A549 (cell line): ENCODE results near the gene INO80. TPM values are rescaled to one million over a fixed set of nuclear protein-coding genes. Genes with fewer than 3 reads are reported as not detected.

ENCODE experiments used
- ATAC-seq, 2 experiments: fragments of 200-7000 bp in 1 of 2; fragments of >200 bp in 1 of 2; cut with Nextera tagmentation in 1 of 2; cut with Tn5 transposase in 1 of 2; 3 replicates each; pipeline versions ENCODE4 v1.8.0 to v1.9.1; 2018 to 2020; ENCODE audit warnings: mild to moderate bottlenecking in 1 of 2, moderate library complexity in 1 of 2
- CTCF ChIA-PET: fragments of 300-600 bp; sonication (Branson Sonifier 250); formaldehyde crosslinking; extraction: SDS; loops from one replicate; lab custom pipeline; 2021; ENCODE audit warnings: antibody characterized with exemption, inconsistent platforms; lab: Yijun Ruan, JAX
- POLR2A ChIA-PET: fragments of 350-600 bp; formaldehyde crosslinking; extraction: SDS; loops from one replicate; lab custom pipeline; 2021; ENCODE audit warnings: antibody characterized with exemption, inconsistent platforms; lab: Yijun Ruan, JAX
- DNase-seq, 2 experiments: peaks; one replicate each; pipeline versions ENCODE4 v3.0.0 to v3.0.0-alpha.2; 2011 to 2016; ENCODE audit warnings: low read depth in 1 of 2, low spot score in 1 of 2
- FAIRE-seq: peaks from 2 replicates; lab custom pipeline; 2011; peaks lifted over from hg19 to GRCh38; lab: Jason Lieb, UNC
- H3K27ac ChIP-seq, 2 experiments: fragments of >200 bp; sonication (Bioruptor Twin); formaldehyde crosslinking; 3 replicates each; pipeline ENCODE4 v1.5.1; 2016 to 2017
- H3K4me1 ChIP-seq: fragments of >200 bp; sonication (Bioruptor Twin); formaldehyde crosslinking; 3 replicates; pipeline ENCODE4 v1.6.1; 2016
- H3K4me2 ChIP-seq: fragments of >200 bp; sonication (Bioruptor Twin); formaldehyde crosslinking; 3 replicates; pipeline ENCODE4 v1.6.1; 2016
- H3K4me3 ChIP-seq: fragments of >200 bp; sonication (Bioruptor Twin); formaldehyde crosslinking; 3 replicates; pipeline ENCODE4 v1.5.1; 2016
- H3K9me3 ChIP-seq: fragments of >200 bp; sonication (Bioruptor Twin); formaldehyde crosslinking; 3 replicates; pipeline ENCODE4 v1.6.1; 2016
- CBX2 ChIP-seq: fragments of 200-600 bp; sonication (generic); IDR thresholded peaks from 2 replicates; pipeline ENCODE4 v1.6.1; 2016; ENCODE audit warnings: low read depth, mild to moderate bottlenecking, borderline replicate concordance
- CEBPB ChIP-seq, 2 experiments: fragments of >200 bp in 1 of 2; sonication (Bioruptor Twin) in 1 of 2; formaldehyde crosslinking in 1 of 2; IDR thresholded peaks; 2 replicates each; pipeline ENCODE4 v1.6.1; 2012 to 2016
- CHD2 ChIP-seq: fragments of 150-350 bp; IDR thresholded peaks from 2 replicates; pipeline ENCODE4 v1.6.1; 2014; ENCODE audit warnings: low read length; ENCODE audit not compliant: partially characterized antibody
- CHD4 ChIP-seq: fragments of 200-600 bp; sonication (generic); IDR thresholded peaks from 2 replicates; pipeline ENCODE4 v1.6.1; 2016; ENCODE audit warnings: antibody characterized with exemption, mild to moderate bottlenecking, borderline replicate concordance
- EHF ChIP-seq: fragments of 250-450 bp; sonication (Bioruptor Pico); IDR thresholded peaks from 2 replicates; pipeline ENCODE4 v1.5.0; 2020; ENCODE audit warnings: mild to moderate bottlenecking
- EHMT2 ChIP-seq: fragments of 200-600 bp; sonication (generic); IDR thresholded peaks from 2 replicates; pipeline ENCODE4 v1.6.1; 2016; ENCODE audit warnings: antibody characterized with exemption, low read depth, mild to moderate bottlenecking, moderate library complexity
- EP300 ChIP-seq, 2 experiments: fragments of >200 bp; sonication (Bioruptor Twin); formaldehyde crosslinking; IDR thresholded peaks; 2 replicates in 1 of 2; 3 replicates in 1 of 2; pipeline ENCODE4 v1.6.1; 2016 to 2017
- FOSL2 ChIP-seq, 2 experiments: fragments of 450-650 bp in 1 of 2; fragments of >200 bp in 1 of 2; sonication (Bioruptor Twin) in 1 of 2; formaldehyde crosslinking; IDR thresholded peaks; 2 replicates each; pipeline versions ENCODE4 v1.5.0 to v1.6.1; 2016 to 2020; ENCODE audit warnings: mild to moderate bottlenecking in 1 of 2, moderate library complexity in 1 of 2
- FOXS1 ChIP-seq: fragments of 250-450 bp; sonication (Bioruptor Pico); IDR thresholded peaks from 2 replicates; pipeline ENCODE4 v1.5.0; 2020; ENCODE audit warnings: mild to moderate bottlenecking, moderate library complexity
- GATA3 ChIP-seq: IDR thresholded peaks from 2 replicates; pipeline ENCODE4 v1.6.1; 2012; ENCODE audit warnings: borderline replicate concordance
- HEYL ChIP-seq: fragments of 250-450 bp; sonication (Bioruptor Pico); IDR thresholded peaks from 2 replicates; pipeline ENCODE4 v1.8.0; 2021; ENCODE audit warnings: mild to moderate bottlenecking, moderate library complexity
- HOXB5 ChIP-seq: fragments of 250-450 bp; sonication (Bioruptor Pico); IDR thresholded peaks from 2 replicates; pipeline ENCODE4 v1.5.0; 2020; ENCODE audit warnings: mild to moderate bottlenecking, moderate library complexity
- MAZ ChIP-seq: fragments of 150-350 bp; IDR thresholded peaks from 2 replicates; pipeline ENCODE4 v1.6.1; 2014; ENCODE audit warnings: antibody characterized with exemption, low read depth, low read length, borderline replicate concordance
- NR3C1 ChIP-seq: fragments of >200 bp; sonication (Bioruptor Twin); formaldehyde crosslinking; IDR thresholded peaks from 3 replicates; pipeline ENCODE4 v1.6.1; 2017
- POLR2A ChIP-seq: IDR thresholded peaks from 2 replicates; pipeline ENCODE4 v1.6.1; 2012; ENCODE audit warnings: mild to moderate bottlenecking, low read length
- RNF2 ChIP-seq: fragments of 200-600 bp; sonication (generic); IDR thresholded peaks from 2 replicates; pipeline ENCODE4 v1.6.1; 2016; ENCODE audit warnings: low read depth, mild to moderate bottlenecking, antibody characterized with exemption, moderate library complexity, borderline replicate concordance
- ZC3H11A ChIP-seq: fragments of 450-650 bp; IDR thresholded peaks from 2 replicates; pipeline ENCODE4 v1.6.1; 2014; ENCODE audit warnings: antibody characterized with exemption, mild to moderate bottlenecking
- ZNF302 ChIP-seq: fragments of 250-450 bp; sonication (Bioruptor Pico); IDR thresholded peaks from 2 replicates; pipeline ENCODE4 v1.9.0; 2021; ENCODE audit warnings: inconsistent platforms, mild to moderate bottlenecking, moderate library complexity
- ZSCAN20 ChIP-seq: fragments of 250-450 bp; sonication (Bioruptor Pico); IDR thresholded peaks from 2 replicates; pipeline ENCODE4 v1.8.0; 2022; ENCODE audit warnings: mild to moderate bottlenecking, moderate library complexity
- WGBS: methylation state at CpG from one replicate; pipeline ENCODE4 v1.1.6; 2017; ENCODE audit errors: missing lambda C conversion rate; 5-methylcytosine and 5-hydroxymethylcytosine counted together
- polyA plus RNA-seq, 4 experiments: library from polyadenylated mRNA; depleted of rRNA in 3 of 4; stranded (reverse); fragments of >200 nt; fragmentation: RNase III in 1 of 4; extraction: RNeasy Plus Mini Kit Qiagen cat#74134 plus additional on column Dnase treatment in 1 of 4; gene quantifications; 2 replicates in 3 of 4; 3 replicates in 1 of 4; pipeline ENCODE4 v1.2.3, GENCODE V29; 2011 to 2017
- TF ChIP-seq, protein P1 (sequence below): fragments of 250-450 bp; sonication (Bioruptor Pico); IDR thresholded peaks from 2 replicates; pipeline ENCODE4 v1.5.0; 2021; ENCODE audit warnings: mild to moderate bottlenecking, moderate library complexity, borderline replicate concordance
- TF ChIP-seq, protein P2 (sequence below): IDR thresholded peaks from 2 replicates; pipeline ENCODE4 v1.6.1; 2012; ENCODE audit warnings: low read depth, borderline replicate concordance
- TF ChIP-seq, protein P3 (sequence below): fragments of 450-650 bp; IDR thresholded peaks from 2 replicates; pipeline ENCODE4 v1.6.1; 2014; ENCODE audit warnings: antibody characterized with exemption
- TF ChIP-seq, protein P4 (sequence below): fragments of 150-350 bp; IDR thresholded peaks from 2 replicates; pipeline ENCODE4 v1.6.1; 2014; ENCODE audit warnings: low read depth, mild to moderate bottlenecking, low read length
- TF ChIP-seq, protein P5 (sequence below): fragments of >200 bp; sonication (Bioruptor Twin); formaldehyde crosslinking; IDR thresholded peaks from 3 replicates; pipeline ENCODE4 v1.6.1; 2016

The INO80 gene
- polyA plus RNA-seq, 2 of the 4 experiments (the other 2 are of a cell fraction) = 6.7 to 10.9 TPM

DNA sequence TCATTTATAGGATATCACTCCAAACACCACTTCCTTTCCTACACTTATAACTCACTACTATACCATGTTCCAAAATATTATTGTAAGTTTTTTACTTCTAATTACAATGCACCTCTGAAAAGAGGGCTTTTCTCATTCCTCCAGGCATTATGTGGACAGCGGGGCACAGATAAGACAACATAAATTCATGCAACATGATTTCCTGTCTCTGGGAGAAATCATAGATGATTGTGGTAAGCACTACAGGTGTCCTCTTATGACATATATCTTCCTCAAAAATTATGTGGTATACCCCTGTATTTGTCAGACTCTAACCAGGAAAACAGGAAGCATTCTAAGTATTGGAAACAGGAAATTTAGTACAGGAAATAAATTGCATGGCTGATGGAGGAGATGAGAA, 45.7 kb upstream of the INO80 start:
- peaks cover 16% of the 10 kb centered on the region; the same call in 2 of the 3 replicates for H3K4me1 ChIP-seq
- ATAC-seq = no peak
- TF ChIP-seq, protein P1, sequence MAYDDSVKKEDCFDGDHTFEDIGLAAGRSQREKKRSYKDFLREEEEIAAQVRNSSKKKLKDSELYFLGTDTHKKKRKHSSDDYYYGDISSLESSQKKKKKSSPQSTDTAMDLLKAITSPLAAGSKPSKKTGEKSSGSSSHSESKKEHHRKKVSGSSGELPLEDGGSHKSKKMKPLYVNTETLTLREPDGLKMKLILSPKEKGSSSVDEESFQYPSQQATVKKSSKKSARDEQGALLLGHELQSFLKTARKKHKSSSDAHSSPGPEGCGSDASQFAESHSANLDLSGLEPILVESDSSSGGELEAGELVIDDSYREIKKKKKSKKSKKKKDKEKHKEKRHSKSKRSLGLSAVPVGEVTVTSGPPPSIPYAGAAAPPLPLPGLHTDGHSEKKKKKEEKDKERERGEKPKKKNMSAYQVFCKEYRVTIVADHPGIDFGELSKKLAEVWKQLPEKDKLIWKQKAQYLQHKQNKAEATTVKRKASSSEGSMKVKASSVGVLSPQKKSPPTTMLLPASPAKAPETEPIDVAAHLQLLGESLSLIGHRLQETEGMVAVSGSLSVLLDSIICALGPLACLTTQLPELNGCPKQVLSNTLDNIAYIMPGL (CRISPR knock-in tag) = no peak
- TF ChIP-seq MAZ = no peak
- TF ChIP-seq FOSL2 (IDR thresholded peaks at IDR 0.05) = no peak
- no peak for TF ChIP-seq FOSL2 (CRISPR knock-in tag; IDR thresholded peaks at IDR 0.05)
- TF ChIP-seq, protein P2, sequence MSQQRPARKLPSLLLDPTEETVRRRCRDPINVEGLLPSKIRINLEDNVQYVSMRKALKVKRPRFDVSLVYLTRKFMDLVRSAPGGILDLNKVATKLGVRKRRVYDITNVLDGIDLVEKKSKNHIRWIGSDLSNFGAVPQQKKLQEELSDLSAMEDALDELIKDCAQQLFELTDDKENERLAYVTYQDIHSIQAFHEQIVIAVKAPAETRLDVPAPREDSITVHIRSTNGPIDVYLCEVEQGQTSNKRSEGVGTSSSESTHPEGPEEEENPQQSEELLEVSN = no peak
- TF ChIP-seq EHMT2 = no peak
- TF ChIP-seq CEBPB (IDR thresholded peaks at IDR 0.05) = no peak
- TF ChIP-seq ZC3H11A = no peak
- no peak for TF ChIP-seq POLR2A
- no peak for TF ChIP-seq HEYL (CRISPR knock-in tag)
- no peak for TF ChIP-seq CHD4
- TF ChIP-seq EP300 (IDR thresholded peaks at IDR 0.05) = no peak
- no peak for TF ChIP-seq ZSCAN20
- TF ChIP-seq CBX2 = no peak
- no peak for TF ChIP-seq EHF (CRISPR knock-in tag)
- TF ChIP-seq RNF2 = no peak
- no peak for TF ChIP-seq ZNF302 (CRISPR knock-in tag)
- TF ChIP-seq CHD2 = no peak
- TF ChIP-seq, protein P3, sequence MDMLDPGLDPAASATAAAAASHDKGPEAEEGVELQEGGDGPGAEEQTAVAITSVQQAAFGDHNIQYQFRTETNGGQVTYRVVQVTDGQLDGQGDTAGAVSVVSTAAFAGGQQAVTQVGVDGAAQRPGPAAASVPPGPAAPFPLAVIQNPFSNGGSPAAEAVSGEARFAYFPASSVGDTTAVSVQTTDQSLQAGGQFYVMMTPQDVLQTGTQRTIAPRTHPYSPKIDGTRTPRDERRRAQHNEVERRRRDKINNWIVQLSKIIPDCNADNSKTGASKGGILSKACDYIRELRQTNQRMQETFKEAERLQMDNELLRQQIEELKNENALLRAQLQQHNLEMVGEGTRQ = no peak
- TF ChIP-seq, protein P4, sequence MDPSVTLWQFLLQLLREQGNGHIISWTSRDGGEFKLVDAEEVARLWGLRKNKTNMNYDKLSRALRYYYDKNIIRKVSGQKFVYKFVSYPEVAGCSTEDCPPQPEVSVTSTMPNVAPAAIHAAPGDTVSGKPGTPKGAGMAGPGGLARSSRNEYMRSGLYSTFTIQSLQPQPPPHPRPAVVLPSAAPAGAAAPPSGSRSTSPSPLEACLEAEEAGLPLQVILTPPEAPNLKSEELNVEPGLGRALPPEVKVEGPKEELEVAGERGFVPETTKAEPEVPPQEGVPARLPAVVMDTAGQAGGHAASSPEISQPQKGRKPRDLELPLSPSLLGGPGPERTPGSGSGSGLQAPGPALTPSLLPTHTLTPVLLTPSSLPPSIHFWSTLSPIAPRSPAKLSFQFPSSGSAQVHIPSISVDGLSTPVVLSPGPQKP = no peak
- no peak for TF ChIP-seq NR3C1
- TF ChIP-seq, all 56 proteins: peak for 0
- FAIRE-seq (no peak), DNase-seq (no peak)
- H3K27ac ChIP-seq = peak overlapping the region in 1 of 2 experiments; percentile 71; a peak in 3 of 6 replicates
- peak overlapping the region; percentile 51; the same call in 2 of the 3 replicates for H3K4me2 ChIP-seq
- ChIA-PET POLR2A (interaction anchor here (0.6 kb wide), 1 partner anchor 231 kb away, joined by 6 read pairs; no protein-coding TSS in a partner anchor), CTCF (interaction anchor here (1.3 kb wide), 1 partner anchor 65 kb away, joined by 4 read pairs; no protein-coding TSS in a partner anchor)
- 77% methylated on average over 1 of the region's 1 CpG for WGBS
- no peak overlapping the region for H3K4me3 ChIP-seq
- no peaks in the 10 kb centered on the region for H3K9me3 ChIP-seq

DNA sequence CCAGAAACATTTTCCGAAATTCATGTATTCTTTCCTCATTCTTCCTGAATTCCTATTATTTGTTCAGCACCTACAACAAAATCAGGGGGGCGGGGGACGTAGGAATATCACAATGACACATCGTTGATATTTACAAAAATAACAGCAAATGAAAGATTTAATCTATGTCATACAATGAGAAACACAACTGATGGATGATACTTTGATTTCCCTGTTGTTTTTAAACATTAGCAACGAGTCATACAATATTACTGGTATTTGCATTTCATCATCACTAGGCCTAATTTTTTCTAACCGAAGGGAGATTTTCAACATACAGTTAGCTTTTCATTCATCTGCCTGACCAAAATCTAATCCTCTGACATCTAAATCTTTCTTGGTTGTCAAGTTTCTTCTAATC, 45.3 kb upstream of the INO80 start:
- Histone ChIP-seq H3K4me1 (peaks cover 16% of the 10 kb centered on the region; the same call in 2 of the 3 replicates), H3K4me3 (no peak overlapping the region), H3K4me2 (peak overlapping the region; percentile 51), H3K9me3 (no peaks in the 10 kb centered on the region), H3K27ac (peak overlapping the region in 1 of 2 experiments; percentile 71; a peak in 2 of 6 replicates)
- DNase-seq (peak in 1 of 2 experiments; percentile 39), FAIRE-seq (no peak), ATAC-seq (no peak; a peak in 1 of 6 replicates)
- TF ChIP-seq CEBPB (IDR thresholded peaks at IDR 0.05) (0 out of 4 replicates have a peak, but pooled peaks of 1 of the 2 experiments have one; percentile 33), GATA3 (peak; percentile 50; the same call in 1 of the 2 replicates), FOXS1 (CRISPR knock-in tag) (no peak), FOSL2 (IDR thresholded peaks at IDR 0.05) (no peak), FOSL2 (CRISPR knock-in tag; IDR thresholded peaks at IDR 0.05) (peak; percentile 18; the same call in 1 of the 2 replicates), HOXB5 (no peak)
- TF ChIP-seq, protein P5, sequence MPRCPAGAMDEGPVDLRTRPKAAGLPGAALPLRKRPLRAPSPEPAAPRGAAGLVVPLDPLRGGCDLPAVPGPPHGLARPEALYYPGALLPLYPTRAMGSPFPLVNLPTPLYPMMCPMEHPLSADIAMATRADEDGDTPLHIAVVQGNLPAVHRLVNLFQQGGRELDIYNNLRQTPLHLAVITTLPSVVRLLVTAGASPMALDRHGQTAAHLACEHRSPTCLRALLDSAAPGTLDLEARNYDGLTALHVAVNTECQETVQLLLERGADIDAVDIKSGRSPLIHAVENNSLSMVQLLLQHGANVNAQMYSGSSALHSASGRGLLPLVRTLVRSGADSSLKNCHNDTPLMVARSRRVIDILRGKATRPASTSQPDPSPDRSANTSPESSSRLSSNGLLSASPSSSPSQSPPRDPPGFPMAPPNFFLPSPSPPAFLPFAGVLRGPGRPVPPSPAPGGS = no peak
- CTCF ChIA-PET = no interaction called here
- POLR2A ChIA-PET = no interaction called here
- WGBS = 9% methylated on average over 6 of the region's 6 CpGs
